ENCODE results near the gene HCRT.
A peak's percentile ranks its signal among the peaks of the same experiment; 100 is the strongest.

The HCRT gene

GRCh38 chr17:42136654-42137051 is 48.6 kb downstream of the HCRT start:
- no peak for DNase-seq

GRCh38 chr17:42135664-42136653 is 49.3 kb downstream of the HCRT start:
- DNase-seq, result peak; percentile 66

- no peak for DNase-seq
Measured at GRCh38 chr17:42135151-42135550, 50.1 kb downstream of the HCRT start.
